GM19099 (cell line): ENCODE results near the gene VWA2.

Source experiments
- POLR2A ChIP-seq: IDR thresholded peaks from 3 replicates; pipeline ENCODE4 v1.6.1; 2011; ENCODE audit warnings: low read depth; ENCODE audit not compliant: insufficient read length; ENCODE audit errors: extremely low read depth

The VWA2 gene, protein sequence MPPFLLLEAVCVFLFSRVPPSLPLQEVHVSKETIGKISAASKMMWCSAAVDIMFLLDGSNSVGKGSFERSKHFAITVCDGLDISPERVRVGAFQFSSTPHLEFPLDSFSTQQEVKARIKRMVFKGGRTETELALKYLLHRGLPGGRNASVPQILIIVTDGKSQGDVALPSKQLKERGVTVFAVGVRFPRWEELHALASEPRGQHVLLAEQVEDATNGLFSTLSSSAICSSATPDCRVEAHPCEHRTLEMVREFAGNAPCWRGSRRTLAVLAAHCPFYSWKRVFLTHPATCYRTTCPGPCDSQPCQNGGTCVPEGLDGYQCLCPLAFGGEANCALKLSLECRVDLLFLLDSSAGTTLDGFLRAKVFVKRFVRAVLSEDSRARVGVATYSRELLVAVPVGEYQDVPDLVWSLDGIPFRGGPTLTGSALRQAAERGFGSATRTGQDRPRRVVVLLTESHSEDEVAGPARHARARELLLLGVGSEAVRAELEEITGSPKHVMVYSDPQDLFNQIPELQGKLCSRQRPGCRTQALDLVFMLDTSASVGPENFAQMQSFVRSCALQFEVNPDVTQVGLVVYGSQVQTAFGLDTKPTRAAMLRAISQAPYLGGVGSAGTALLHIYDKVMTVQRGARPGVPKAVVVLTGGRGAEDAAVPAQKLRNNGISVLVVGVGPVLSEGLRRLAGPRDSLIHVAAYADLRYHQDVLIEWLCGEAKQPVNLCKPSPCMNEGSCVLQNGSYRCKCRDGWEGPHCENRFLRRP

GRCh38 chr10:114239117-114239993 lies at the start of gene VWA2:
Gene VWA2 (plus strand): TSS chr10:114239254. CDS start chr10:114248714, 9,460 bp downstream.
- no peak for TF ChIP-seq POLR2A

DNA sequence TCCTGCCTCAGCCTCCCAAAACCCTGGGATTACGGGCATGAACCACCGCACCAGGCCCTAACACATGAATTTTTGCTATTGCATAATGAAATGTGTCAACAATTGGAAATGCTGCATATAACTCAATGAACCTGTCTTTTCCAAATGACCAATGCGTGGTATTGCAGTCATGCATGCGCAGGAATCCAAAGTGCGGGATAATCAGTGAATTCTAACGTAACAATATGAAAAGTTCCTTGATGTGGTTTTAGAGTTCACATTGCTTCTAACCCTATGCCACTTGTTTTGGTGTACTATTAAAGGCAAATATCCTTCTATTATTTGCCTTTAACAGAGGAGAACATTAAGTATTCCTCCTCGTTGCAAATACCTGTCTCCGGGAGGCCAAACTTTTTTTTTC lies 49.4 kb upstream of the VWA2 start:
- TF ChIP-seq POLR2A, result no peak

GRCh38 chr10:114195079-114195478 lies 44.0 kb upstream of the VWA2 start:
- no peak for TF ChIP-seq POLR2A

- no peak for TF ChIP-seq POLR2A
These were observed 39.8 kb upstream of the VWA2 start for GRCh38 chr10:114199239-114199638.

- no peak for TF ChIP-seq POLR2A
These were observed 36.2 kb upstream of the VWA2 start for GRCh38 chr10:114202812-114203211.

GRCh38 chr10:114206902-114207301 lies 32.2 kb upstream of the VWA2 start:
- no peak for TF ChIP-seq POLR2A

DNA sequence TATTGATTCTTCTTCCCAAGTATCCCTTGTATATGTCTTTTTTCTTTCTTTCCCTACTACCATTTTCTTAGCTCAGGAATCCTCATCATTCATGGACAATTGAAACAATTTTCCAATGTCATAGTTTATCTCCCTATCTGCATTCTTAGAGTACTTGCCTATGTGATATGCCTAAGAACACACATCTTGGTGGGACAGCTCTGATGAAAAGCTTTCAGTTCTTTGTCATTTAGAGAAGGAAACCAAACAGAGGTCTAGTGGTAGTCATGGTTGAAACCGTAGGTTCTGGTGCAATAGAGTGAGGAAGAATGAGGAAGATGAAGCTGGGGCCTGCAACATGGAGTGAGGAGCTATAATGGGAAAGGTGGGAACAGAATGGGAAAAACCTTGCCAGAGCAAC lies 31.7 kb upstream of the VWA2 start:
- no peak for TF ChIP-seq POLR2A

GRCh38 chr10:114208351-114208750 lies 30.7 kb upstream of the VWA2 start:
- TF ChIP-seq POLR2A, result no peak

- TF ChIP-seq POLR2A, result no peak
These were observed 26.9 kb upstream of the VWA2 start for GRCh38 chr10:114212153-114212552.

DNA sequence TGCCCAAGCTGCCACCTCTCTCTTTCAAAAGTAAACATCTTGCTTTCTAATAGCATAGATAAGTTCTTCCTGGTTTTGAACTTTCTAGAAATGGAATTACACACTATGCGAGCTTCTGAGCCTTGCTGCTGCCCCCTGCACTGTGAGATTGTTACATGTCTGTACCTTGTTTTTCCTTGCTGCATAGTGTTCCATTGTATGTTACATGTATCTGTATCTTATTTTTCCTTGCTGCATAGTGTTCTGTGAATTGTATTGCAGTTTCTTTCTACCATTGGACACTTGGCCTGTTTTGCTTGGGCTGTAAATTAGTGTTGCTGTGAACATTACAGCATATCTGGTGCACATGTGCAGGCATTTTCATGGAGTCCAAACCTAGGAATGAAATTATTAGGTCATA lies 24.0 kb upstream of the VWA2 start:
- TF ChIP-seq POLR2A, result no peak

- no peak for TF ChIP-seq POLR2A
These were observed 18.8 kb upstream of the VWA2 start for GRCh38 chr10:114220281-114220680.

DNA sequence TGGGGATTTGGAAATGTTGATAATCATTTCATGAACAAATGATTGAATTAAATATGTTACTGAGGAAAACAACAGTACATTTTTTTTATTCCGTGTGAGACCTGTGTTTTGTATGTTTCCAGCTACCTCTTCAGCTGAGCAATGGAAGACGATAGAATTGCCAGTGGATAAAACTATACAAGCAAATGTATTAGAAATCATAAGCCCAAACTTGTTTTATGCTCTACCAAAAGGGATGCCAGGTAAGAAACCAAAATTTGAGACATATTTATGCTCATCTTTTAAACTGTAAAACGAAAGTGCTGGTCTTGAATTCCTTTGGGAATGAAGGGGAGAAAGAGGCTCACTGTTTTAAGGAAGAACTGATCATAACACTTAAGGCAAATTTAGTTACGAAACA lies 17.8 kb upstream of the VWA2 start:
- TF ChIP-seq POLR2A, result no peak

GRCh38 chr10:114223066-114223465 lies 16.0 kb upstream of the VWA2 start:
- TF ChIP-seq POLR2A, result no peak

GRCh38 chr10:114228156-114228555 lies 10.9 kb upstream of the VWA2 start:
- no peak for TF ChIP-seq POLR2A

GRCh38 chr10:114232561-114233176 lies 6.4 kb upstream of the VWA2 start:
- no peak for TF ChIP-seq POLR2A

DNA sequence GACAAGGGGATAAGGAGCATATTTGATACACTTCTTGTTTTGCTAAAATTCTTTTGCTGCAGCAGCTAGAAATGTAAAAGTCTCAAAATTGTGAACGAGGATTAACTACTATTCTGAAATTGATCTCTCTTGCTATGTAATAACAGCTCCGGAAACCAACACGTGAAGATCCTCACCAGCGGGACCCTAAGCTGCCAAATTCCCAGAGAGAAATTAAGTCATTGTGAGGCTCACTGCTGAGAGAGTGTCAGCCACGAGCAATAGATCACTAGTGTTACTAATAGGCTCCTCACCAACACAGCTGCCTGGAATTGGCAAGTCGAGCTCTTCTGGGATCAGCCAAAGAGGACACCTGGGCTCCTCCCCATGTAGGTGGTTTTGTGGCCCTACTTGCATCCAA lies 5.6 kb upstream of the VWA2 start:
- TF ChIP-seq POLR2A, result no peak

DNA sequence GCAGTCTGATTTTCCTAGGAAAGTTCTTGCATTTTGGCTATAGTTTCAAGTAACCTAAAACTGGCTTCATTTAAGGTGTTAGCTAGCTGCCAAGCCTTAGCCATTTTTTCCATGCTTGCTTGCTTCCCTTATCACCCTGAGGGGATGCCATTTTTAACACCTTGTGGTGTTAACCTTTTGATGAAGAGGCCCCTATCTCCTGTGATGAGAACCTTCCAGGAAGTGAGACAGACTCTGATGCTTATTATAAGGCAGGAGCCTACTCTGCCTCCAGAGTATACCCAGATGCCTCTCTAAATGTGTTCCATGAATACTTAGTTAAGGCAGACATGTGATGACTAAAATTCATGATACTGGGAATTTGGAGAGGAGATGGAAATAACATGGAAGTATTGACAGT lies 4.9 kb upstream of the VWA2 start:
- no peak for TF ChIP-seq POLR2A
